SK-N-DZ (cell line): Measurements from ENCODE around the gene POLR2J.
"Not testable (repeated sequence)": the region's sequence is repeated elsewhere in the genome, so short reads cannot be mapped to it uniquely, and the experiment has no call there.

Experiments
- DNase-seq: peaks from one replicate; pipeline ENCODE4 v3.0.0-alpha.2; 2015; ENCODE audit warnings: low spot score

The POLR2J gene

DNA sequence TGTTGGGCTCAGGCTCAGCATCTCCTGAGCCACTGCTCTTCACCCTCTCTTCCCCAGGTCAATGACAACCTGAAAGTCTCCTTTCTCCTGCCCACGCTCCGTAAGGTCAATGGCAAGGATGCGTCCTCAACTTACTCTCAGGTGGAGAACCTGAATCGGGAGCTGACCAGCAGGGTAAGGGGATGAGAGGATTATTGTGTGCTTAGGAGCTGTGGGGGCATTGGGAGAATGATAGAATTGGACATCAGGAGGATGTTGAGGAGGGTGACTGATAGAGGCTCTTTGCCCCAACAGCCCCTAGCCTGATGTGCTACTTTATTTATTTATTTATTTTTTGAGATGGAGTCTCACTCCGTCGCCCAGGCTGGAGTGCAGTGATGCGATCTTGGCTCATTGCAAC, 12.6 kb downstream of the POLR2J start:
- DNase-seq: no peak

DNA sequence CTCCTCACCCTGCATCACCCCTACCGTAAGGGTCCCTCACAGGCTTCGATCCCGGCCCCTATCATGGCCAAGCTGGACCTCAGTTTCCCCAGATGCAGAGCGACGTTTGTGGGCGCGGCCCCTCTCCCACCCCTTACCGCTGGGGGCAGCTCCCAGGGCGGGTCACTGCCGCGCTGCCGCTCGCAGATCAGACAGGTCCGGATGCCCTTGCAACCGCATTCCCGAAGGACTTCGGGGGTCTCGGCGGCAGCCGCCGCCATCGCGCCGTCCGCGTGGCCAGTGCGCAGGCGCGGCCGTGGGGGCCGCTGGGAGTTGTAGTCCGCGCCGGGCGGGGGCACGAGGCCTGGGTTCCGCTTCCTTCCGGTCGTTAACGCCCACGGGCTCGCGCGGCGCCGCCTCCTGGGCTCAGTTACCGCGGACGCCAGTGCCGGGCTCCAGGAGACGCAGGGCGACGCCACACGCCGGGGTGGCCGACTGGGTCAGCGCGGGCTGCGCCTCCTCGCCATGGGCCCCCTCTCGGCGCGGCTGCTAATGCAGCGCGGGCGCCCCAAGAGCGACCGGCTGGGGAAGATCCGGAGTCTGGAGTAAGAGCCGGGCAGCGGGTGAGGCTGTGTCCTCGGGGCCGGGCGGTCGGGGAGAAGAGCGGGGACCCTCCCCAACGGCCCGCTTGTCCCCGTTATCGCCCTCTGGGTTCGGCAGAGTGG, 14.0 kb downstream of the POLR2J start, which contains the start of the genes ALKBH4 and LRWD1:
TSS of gene ALKBH4 (minus strand) at position 287 of the 704 bp plus-strand sequence. CDS start at position 260, 27 bp downstream.
TSS of gene LRWD1 (plus strand) at position 408 of the 704 bp plus-strand sequence. CDS start at position 505, 97 bp downstream.
- DNase-seq: peak; percentile 91

DNA sequence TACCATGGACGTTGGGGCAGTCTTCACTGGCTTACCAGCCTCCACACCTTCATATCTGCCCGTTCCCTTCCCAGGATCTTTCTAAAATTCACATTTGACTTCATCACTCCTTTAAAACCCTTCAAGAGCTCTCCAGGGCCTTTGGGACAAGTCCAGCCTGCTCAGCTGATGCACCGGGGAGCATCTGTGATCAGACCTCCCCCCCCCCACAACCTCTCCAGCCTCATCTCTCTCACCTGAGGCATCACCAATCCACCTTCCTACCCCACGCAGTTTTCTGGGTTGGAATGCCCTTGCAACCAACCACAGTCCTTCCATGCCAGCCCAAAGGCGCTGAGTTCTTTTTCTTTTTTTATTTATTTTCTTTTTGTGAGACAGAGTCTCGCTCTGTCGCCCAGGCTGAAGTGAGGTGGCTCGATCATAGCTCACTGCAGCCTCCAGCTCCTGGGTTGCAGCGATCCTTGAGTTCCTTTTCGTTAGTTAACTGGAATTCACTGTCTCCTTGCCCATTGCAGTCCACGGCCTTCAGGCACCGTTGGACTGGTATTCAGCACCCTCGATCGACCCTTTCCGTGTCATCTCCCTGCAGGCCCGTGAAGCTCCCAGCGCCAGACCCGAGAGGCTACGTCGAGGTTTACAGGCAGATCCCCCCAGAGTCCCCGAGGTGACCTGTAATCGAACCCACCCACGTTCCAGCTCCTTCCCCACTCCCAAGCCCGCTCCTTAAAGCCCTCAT, 14.7 kb downstream of the POLR2J start:
- DNase-seq: no peak

DNA sequence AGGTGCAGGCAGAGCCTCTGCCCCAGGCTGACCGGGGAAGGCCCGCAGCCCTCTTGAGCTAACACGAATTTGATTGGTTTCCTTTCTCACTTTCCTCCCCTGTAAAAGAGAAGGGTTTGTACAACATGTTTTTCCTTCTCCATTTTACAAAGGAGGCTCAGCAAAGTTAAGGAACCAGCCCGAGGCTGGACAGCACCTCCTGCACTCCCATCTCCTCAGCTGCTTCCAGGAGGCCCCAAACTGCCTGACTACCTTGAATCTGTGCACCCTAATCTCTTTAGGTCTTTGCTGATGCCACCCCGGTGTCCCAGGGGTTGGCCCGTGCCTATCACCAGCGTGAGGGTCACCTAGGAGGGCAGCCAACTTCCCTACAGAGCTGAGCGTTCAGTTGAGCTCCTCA, 18.3 kb downstream of the POLR2J start:
- DNase-seq: no peak

DNA sequence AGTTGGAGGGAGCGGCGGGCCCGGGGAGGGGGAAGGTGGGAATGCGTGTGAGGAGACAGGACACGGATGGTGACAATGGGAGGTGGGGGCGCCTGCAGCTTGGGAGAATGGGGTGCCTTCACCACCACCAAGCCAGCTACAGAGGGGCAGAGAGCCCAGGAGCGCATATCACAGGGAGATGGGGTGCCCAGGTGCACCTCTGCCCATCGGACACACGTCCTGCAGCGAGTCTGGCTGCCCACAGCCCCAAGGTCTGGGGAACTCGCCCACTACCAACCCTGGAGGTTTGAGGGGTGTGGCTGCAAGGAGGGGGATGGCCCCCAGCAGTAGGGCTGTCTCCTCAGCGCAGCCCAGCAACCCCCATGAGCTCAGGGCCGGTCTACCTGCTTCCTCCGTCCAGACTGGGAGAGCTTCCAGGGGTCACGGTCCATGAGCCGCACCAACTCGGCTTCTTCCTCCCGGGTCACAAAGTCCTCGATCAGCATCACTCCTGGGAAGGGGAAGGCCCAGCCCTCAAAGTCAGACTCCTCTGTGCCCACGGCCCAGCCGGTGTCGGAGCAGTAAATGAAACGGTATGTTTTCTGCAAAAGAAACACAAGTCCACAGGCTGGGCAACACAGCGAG, 19.4 kb downstream of the POLR2J start:
- DNase-seq: no peak

DNA sequence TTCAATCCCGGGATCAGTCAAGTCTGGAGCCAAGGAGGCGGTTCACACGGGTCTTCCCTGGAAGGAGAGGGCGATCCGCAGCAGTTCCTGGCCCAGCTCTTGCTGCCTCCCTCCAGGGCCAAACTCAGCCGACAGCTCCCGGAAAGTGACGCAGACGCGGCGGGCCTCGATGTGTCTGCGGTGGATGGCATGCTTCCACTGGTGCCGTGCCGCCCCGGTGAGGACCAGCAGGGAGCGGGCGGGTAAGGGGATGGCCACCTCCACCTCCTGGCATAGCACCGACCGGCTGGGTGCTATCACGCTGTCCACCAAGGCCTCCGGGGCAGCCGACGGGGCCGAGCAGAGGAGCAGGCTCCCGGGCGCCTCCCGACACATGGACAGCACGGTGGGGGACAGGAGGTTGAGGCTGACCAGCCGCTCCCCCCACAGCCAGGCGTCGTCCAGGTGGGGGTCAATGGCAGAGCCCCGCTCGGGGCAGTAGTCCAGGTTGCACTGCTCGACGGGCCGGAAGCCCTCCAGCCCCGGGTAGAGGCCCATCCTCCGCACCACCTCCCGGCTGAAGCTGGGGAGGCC, 21.3 kb downstream of the POLR2J start:
- DNase-seq: no peak

DNA sequence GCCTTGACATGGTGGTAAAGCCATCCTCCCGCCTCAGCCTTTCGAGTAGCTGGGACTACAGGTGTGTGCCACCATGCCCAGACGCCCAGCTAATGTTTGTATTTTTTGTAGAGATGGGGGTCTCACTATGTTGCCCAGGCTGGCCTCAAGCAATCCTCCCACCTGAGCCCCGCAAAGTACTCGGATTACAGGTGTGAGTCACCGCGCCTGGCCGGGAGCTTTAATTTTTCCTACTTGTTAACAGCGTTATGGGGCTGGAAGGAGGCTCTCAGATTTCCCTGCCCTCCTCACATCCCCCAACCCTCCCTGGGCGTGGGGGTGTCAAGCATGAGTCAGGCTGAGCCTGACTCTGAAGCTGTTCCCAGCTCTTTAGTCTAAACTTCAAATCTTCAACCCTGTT, 22.4 kb downstream of the POLR2J start:
- DNase-seq: no peak

DNA sequence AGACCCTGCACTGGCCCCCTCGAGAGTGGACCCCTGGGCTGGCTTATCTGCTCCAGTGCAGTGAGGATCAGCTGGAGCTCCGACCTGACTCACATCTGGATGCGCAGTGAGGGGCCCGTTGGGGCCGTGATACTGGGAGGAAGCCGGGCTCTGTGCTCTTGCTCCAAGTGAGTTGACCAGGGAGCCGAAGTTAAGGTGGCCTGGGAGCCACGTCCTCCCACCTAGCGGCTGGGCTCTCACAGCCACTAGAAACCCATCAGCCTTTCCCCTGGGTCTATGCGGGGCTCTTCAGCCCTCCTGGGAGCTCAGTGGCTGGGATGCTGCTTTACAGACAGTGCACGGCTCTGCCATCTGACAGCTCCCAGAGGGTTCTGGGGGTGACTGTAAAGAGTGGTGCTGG, 23.1 kb downstream of the POLR2J start:
- DNase-seq: no peak

DNA sequence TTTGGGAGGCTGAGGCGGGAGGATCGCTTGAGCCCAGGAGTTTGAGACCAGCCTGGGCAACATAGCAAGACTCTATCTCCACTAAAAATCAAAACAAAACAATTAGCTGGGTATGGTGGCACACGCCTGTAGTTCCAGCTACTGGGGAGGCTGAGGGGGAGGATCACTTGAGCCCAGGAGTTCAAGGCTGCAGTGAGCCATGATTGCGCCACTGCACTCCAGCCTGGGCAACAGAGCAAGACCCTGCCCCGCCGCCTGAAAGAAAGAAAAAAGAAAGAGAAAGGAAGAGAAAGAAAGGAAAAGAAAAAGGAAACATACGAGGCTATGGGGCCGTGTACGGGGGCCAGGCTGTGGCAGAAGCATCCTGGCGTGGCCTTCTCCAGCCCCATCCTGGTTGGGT, 23.8 kb downstream of the POLR2J start:
- DNase-seq: not testable (repeated sequence)

DNA sequence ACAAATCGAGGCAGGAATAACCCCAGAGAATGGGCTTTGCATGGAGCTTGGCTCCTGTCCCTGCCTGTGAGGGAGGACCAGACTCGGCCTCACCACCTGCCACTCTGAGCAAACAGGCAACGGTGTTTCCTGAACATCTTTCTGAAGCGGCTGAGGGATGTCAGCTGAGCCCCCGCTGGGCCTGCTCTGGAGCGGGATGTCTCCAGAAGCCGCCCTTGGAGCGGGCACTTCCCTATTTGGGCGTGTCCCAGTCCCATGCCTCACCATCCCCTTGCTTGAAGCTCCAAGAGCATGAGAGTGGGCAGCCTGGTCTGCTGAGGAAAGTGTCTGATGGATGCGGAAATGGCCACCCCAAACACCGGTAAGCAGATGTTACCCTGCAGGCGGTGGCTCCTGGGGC, 24.3 kb downstream of the POLR2J start:
- DNase-seq: no peak

DNA sequence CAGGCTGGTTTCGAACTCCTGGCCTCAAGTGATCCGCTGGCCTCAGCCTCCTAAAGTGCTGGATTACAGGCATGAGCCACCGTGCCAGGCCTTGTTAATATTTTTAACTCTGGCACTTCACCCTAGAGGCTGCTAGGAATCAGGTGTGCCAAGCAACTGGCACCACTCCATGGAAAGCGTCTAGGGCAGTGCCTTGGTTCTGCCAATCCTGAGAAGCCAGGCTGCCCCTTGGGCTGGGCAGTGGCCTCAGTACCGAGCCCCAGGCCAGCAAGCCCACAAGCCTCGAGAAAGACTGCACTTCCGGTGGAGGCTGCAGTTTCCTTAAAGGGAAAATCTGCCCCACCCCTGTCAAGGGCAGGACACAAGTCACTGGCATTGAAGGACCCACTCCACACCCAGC, 25.4 kb downstream of the POLR2J start:
- no peak for DNase-seq

DNA sequence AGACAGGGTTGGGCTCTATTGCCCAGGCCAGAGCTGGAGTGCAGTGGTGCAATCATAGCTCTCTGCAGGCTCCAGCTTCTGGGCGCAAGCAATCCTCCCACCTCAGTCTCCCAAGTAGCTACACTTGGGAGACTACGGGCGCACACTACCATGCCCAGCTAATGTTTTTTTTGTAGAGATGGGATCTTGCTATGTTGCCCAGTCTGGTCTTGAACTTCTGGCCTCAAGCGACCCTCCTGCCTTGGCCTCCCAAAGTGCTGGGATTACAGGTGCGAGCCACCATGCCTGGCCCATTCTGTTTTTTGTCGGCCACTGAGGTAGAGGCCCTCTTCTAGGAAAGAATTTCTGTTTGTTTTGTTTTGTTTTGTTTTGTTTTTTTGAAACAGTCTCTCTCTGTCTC, 26.3 kb downstream of the POLR2J start:
- no peak for DNase-seq

DNA sequence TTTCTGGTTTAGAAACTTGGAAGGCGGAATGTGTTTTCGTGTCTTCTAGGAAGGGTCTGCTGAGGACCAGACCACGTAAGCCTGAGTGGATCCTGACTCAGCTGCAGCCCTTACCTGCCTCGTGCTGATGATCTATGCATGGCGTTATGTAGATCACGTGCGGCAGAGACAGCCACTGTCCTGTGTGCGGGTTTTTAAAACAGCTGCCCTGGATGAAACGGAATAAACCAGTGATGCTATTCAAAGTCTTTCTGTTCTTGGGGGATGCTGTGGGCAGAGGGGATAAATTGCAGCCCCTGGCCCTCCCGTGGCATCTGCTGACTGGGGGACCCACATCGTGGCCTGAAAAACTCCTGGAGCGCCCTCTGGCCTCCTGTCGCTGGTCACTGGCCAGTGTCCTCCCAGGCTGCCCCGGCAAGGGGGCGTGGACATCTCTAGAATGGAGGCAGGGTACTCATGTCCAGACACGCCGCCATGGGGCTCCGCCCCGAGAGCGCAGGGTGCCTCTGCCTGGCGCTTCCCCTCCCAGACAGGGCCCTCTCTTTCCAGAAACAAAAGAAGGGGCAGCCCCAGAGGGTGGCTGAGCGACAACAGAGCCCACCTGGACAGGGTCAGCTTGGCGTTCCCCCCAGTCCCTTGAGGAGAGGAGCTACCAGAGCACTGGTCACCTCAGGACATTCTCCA, 27.2 kb downstream of the POLR2J start:
- peak; percentile 86 for DNase-seq

DNA sequence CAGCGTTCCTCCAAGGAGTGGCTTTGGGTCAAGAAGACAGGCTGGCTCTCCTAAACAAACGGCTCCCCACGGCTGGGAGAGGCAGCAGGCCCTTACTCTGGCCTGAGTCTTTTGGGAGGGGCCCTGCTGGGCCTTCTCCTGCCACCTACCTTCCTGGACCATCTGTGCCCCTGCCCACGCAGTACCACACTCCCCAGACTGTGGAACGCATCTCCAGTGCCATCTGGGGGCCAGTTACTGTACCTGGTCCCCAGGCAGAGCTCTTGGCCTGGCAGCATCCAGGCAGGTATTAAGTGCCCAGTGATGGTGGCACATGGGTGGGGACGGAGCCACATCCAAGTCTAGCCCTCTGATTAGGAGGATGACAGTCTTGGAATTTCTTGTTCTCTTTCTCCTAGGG, 28.5 kb downstream of the POLR2J start:
- DNase-seq: no peak

DNA sequence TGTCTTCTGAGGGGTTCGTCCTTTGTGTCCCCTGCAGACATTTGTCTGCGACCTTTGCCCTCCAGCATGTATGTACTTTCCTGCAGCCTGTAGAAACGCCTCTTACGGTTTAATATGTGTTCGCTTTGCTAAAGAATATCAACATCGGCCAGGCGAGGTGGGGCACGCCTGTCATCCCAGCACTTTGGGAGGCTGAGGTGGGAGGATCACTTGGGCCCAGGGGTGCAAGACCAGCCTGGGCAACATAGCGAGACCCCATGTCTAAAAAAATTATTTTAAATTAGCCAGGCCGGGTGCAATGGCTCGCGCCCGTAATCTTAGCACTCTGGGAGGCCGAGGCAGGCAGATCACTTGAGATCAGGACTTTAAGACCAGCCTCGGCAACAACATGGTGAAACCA, 29.6 kb downstream of the POLR2J start:
- no peak for DNase-seq

DNA sequence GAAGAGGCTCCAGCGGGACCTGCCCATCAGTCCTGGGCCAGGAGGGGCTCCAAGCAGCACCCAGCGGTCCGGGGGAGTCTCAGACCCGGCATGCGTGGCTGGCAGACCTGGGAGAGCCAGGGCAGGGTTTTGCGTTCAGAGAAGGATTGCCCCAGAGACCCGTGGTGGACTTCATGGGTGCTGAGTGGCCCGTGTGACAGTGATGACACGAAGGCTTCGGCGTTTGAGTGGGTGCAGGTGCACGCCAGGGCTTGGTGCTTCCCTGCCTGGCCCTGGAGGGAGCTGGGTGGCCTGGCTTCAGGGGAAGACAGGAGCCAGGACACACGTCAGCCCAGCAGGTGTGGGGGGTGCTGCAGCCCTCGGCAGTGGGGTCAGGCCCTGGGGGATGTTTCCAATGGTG, 31.4 kb downstream of the POLR2J start:
- DNase-seq: no peak

DNA sequence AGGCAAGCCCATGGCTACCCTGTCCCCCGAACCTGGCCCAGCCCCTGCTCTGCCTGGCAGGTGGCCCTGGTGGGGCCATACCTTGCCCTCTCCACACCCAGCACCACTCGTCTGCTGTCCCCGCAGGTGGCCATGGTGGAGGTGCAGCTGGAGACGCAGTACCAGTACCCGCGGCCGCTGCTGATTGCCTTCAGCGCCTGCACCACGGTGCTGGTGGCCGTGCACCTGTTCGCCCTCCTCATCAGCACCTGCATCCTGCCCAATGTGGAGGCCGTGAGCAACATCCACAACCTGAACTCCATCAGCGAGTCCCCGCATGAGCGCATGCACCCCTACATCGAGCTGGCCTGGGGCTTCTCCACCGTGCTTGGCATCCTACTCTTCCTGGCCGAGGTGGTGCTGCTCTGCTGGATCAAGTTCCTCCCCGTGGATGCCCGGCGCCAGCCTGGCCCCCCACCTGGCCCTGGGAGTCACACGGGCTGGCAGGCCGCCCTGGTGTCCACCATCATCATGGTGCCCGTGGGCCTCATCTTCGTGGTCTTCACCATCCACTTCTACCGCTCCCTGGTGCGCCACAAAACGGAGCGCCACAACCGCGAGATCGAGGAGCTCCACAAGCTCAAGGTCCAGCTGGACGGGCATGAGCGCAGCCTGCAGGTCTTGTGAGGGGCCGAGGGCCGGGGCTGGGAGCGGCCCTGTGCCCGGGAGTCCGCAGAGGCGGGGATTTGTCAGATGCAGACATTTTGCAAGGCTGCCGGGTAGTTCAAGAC, 32.1 kb downstream of the POLR2J start:
- DNase-seq: no peak

DNA sequence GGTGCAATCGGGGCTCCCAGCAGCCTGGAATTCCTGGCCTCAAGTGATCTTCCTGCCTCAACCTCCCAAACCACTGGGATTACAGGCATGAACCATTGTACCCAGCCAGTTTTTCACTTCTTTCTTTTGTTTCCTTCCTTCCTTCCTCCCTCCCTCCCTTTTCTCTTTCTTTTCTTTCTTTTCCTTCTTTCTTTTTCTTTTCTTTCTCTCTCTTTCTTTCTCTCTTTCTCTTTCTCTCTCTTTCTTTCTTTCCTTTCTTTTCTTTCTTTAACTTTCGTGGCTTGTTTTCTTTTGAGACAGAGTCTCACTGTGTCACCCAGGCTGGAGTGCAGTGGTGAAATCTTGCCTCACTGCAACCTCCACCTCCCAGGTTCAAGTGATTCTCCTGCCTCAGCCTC, 33.0 kb downstream of the POLR2J start:
- DNase-seq: no peak

DNA sequence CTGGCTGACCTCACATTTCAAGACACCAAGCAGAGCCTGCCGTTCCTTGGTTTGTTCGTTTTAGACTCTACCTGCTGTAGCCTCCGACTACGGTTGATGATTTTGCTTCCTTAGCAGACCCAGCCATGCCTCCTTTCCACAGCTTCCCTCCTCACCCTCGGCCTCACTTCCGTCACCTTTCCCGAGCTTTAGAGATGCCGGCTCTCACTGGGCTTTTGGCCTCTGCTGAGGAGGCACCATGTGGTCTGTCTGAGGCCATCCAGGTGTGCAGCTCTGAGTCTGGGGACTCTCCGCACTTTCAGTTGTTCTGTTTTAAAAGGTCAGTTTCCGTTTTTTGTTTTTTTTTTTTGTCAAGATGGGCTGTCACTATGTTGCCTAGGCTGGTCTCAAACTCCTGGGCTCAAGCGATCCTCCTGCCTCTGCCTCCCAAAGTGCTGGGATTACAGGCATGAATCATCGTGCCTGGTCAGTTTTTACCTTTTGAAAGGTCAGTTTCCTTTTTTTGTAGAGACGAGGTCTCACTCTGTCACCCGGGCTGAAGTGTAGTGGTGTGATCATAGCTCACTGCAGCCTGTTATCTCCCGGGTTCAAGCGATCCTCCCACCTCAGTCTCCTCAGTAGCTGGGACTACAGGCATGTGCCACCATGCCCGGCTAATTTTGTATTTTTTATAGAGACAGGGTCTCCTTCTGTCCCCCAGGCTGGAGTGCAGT, 33.6 kb downstream of the POLR2J start:
- no peak for DNase-seq
